ENCODE results near the gene GPR83. TPM values are rescaled to one million over a fixed set of nuclear protein-coding genes. Genes with fewer than 3 reads are reported as not detected.

The GPR83 gene
- total RNA-seq, result under 1 TPM in 3 of 4 donors, not detected in 1; 0.09 to 0.49 (median 0.36) TPM

- intact Hi-C loops (cut with DNase I; ENCODE audit: low total_unique reads) (no loop called here), in situ Hi-C loops (cut with MboI; ENCODE audit: low sequenced_read_pairs in 4 of 4) (loop anchor here in 1 of 4 donors (25.0 kb wide), 1 partner anchor 514 kb away; no protein-coding TSS in a partner anchor)
- Histone ChIP-seq H3K4me3 (peak within 1 kb of the TSS; percentile 20 to 43 (median 29)), H3K27me3 (peaks cover 21 to 29% (median 23%) of the 10 kb centered on the region in 3 donors), H3K27ac (no peak within 1 kb of the TSS), H3K36me3 (no peaks in the 10 kb centered on the region), H3K9me3 (no peaks in the 10 kb centered on the region), H3K4me1 (no peaks in the 10 kb centered on the region)
- no peak for ATAC-seq
- TF ChIP-seq POLR2A (IDR thresholded peaks at IDR 0.05) (no peak), CTCF (IDR thresholded peaks at IDR 0.05 in 4 of 5, conservative IDR thresholded peaks at IDR 0.05 in 1 of 5) (no peak)
- no peak for DNase-seq
Measured at GRCh38 chr11:94400839-94401772, at the start of gene GPR83. TSS of gene GPR83 (minus strand) at chr11:94401419. CDS start at chr11:94401247, 172 bp downstream.

GRCh38 chr11:94450048-94450447, 48.8 kb upstream of the GPR83 start:
- H3K36me3 ChIP-seq, result peaks cover 0 to 27% of the 10 kb centered on the region in 2 donors
- ATAC-seq, result no peak
- H3K4me1 ChIP-seq, result no peaks in the 10 kb centered on the region
- intact Hi-C loops (cut with DNase I; ENCODE audit: low total_unique reads), result no loop called here
- no peak overlapping the region for H3K4me3 ChIP-seq
- no peaks in the 10 kb centered on the region for H3K27me3 ChIP-seq
- H3K27ac ChIP-seq, result no peak overlapping the region
- TF ChIP-seq CTCF (IDR thresholded peaks at IDR 0.05 in 4 of 5, conservative IDR thresholded peaks at IDR 0.05 in 1 of 5), result no peak
- no peak for TF ChIP-seq POLR2A (IDR thresholded peaks at IDR 0.05)
- DNase-seq, result no peak
- in situ Hi-C loops (cut with MboI; ENCODE audit: low sequenced_read_pairs in 4 of 4), result no loop called here
- no peaks in the 10 kb centered on the region for H3K9me3 ChIP-seq

GRCh38 chr11:94449437-94449836, 48.2 kb upstream of the GPR83 start:
- Histone ChIP-seq H3K9me3 (no peaks in the 10 kb centered on the region), H3K27me3 (no peaks in the 10 kb centered on the region), H3K27ac (no peak overlapping the region), H3K4me3 (no peak overlapping the region), H3K4me1 (no peaks in the 10 kb centered on the region), H3K36me3 (peaks cover 0 to 28% of the 10 kb centered on the region in 2 donors)
- intact Hi-C loops (cut with DNase I; ENCODE audit: low total_unique reads) (no loop called here), in situ Hi-C loops (cut with MboI; ENCODE audit: low sequenced_read_pairs in 4 of 4) (no loop called here)
- TF ChIP-seq POLR2A (IDR thresholded peaks at IDR 0.05) (no peak), CTCF (IDR thresholded peaks at IDR 0.05 in 4 of 5, conservative IDR thresholded peaks at IDR 0.05 in 1 of 5) (no peak)
- ATAC-seq, result peak; percentile 64 to 73
- DNase-seq, result no peak

GRCh38 chr11:94449029-94449428, 47.8 kb upstream of the GPR83 start:
- ATAC-seq, result no peak
- no peaks in the 10 kb centered on the region for H3K9me3 ChIP-seq
- no peak for TF ChIP-seq CTCF (IDR thresholded peaks at IDR 0.05 in 4 of 5, conservative IDR thresholded peaks at IDR 0.05 in 1 of 5)
- TF ChIP-seq POLR2A (IDR thresholded peaks at IDR 0.05), result no peak
- H3K4me1 ChIP-seq, result no peaks in the 10 kb centered on the region
- in situ Hi-C loops (cut with MboI; ENCODE audit: low sequenced_read_pairs in 4 of 4), result no loop called here
- no peak for DNase-seq
- no peak overlapping the region for H3K4me3 ChIP-seq
- intact Hi-C loops (cut with DNase I; ENCODE audit: low total_unique reads), result no loop called here
- H3K27ac ChIP-seq, result no peak overlapping the region
- H3K36me3 ChIP-seq, result peaks cover 0 to 28% of the 10 kb centered on the region in 2 donors
- no peaks in the 10 kb centered on the region for H3K27me3 ChIP-seq

Measured in gastrocnemius medialis (tissue), 4 donors.